Neutrophil (primary cell): ENCODE measurements around the gene MMAB.

ENCODE experiments used
- H3K27ac ChIP-seq: fragments of 200-600 bp; sonication (generic); 2 replicates; pipeline ENCODE4 v1.5.1; 2016; ENCODE audit warnings: mild to moderate bottlenecking, moderate library complexity
- H3K27me3 ChIP-seq: fragments of 200-600 bp; sonication (generic); 2 replicates; pipeline ENCODE4 v1.6.0; 2016; ENCODE audit warnings: mild to moderate bottlenecking
- H3K36me3 ChIP-seq: fragments of 200-600 bp; sonication (generic); 2 replicates; pipeline ENCODE4 v1.5.1; 2017
- H3K4me1 ChIP-seq, 2 experiments: fragments of 200-600 bp in 1 of 2; sonication (generic) in 1 of 2; 1 replicate in 1 of 2; 2 replicates in 1 of 2; pipeline versions ENCODE4 v1.5.1 to v1.6.1; 2013 to 2016; ENCODE audit warnings: low read depth in 1 of 2, low read length in 1 of 2, mild to moderate bottlenecking in 1 of 2, moderate library complexity in 1 of 2; ENCODE audit not compliant: control insufficient read depth in 1 of 2, insufficient read depth in 1 of 2
- H3K4me3 ChIP-seq, 2 experiments: fragments of 200-600 bp in 1 of 2; sonication (generic) in 1 of 2; 1 replicate in 1 of 2; 2 replicates in 1 of 2; pipeline ENCODE4 v1.5.1; 2013 to 2016; ENCODE audit warnings: low read depth in 1 of 2, low read length in 1 of 2, mild to moderate bottlenecking in 1 of 2, moderate library complexity in 1 of 2
- H3K9me3 ChIP-seq: fragments of 200-600 bp; sonication (generic); 2 replicates; pipeline ENCODE4 v1.5.1; 2016
- TF ChIP-seq, protein P1 (sequence below): fragments of 200-600 bp; sonication (generic); IDR thresholded peaks from 2 replicates; pipeline ENCODE4 v1.5.1; 2016; ENCODE audit warnings: antibody characterized with exemption

The MMAB gene

DNA sequence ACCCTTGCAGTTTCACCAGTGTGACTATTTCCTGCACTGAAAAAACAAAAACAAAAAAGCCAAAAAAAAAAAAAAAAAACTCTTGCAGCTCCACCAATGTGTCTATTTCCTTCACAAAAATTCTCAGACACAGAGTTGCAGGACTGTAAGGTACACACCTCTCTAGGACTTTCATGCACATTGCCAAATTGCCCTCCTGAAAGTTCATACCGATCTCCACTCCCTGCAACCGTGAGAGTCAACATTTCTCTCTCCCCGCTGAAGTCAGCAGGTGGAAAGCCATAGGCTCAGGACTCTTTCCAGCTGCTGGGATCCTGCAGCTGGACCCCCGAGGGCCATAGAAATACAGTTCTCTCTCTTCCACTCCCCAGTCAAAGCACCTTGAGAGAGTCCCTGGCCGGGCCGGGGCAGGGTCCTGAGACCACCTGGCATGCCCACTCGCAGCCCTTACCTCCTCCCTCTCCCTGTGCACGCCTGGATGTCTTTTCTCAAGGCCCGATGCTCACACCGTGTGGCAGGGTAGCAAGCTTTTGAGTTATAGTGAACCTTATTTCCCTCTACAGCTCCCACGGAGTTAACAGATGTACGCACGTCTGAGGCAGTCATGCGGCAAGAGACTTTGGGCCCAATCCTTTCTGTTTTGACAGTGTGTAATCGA is 23.6 kb downstream of the MMAB start:
- Histone ChIP-seq H3K9me3 (no peaks in the 10 kb centered on the region), H3K4me3 (no peak overlapping the region), H3K4me1 (no peaks in the 10 kb centered on the region), H3K27ac (no peak overlapping the region), H3K36me3 (no peaks in the 10 kb centered on the region), H3K27me3 (peaks cover 61% of the 10 kb centered on the region)
- TF ChIP-seq, protein P1, sequence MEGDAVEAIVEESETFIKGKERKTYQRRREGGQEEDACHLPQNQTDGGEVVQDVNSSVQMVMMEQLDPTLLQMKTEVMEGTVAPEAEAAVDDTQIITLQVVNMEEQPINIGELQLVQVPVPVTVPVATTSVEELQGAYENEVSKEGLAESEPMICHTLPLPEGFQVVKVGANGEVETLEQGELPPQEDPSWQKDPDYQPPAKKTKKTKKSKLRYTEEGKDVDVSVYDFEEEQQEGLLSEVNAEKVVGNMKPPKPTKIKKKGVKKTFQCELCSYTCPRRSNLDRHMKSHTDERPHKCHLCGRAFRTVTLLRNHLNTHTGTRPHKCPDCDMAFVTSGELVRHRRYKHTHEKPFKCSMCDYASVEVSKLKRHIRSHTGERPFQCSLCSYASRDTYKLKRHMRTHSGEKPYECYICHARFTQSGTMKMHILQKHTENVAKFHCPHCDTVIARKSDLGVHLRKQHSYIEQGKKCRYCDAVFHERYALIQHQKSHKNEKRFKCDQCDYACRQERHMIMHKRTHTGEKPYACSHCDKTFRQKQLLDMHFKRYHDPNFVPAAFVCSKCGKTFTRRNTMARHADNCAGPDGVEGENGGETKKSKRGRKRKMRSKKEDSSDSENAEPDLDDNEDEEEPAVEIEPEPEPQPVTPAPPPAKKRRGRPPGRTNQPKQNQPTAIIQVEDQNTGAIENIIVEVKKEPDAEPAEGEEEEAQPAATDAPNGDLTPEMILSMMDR, result no peak

DNA sequence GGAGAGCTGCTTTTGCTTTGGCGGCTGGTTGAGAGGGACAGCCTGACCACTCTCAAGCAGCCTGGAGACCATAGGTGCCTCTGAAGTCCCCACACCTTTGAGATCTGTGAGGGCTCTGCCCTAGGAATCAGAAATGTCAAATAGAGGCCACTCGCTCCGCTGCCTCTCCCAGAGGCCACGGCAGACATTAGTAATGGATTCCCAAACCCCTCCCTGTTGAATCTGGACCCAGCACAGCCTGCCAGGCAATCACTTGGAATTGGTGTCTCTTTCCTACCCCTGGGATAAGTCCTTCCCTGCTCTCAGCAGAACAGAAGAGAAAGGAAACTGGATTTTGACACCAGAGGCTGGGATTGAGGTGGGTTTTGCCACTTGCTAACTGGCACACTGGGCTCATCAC is 25.0 kb downstream of the MMAB start:
- no peaks in the 10 kb centered on the region for H3K9me3 ChIP-seq
- no peak overlapping the region for H3K27ac ChIP-seq
- no peak overlapping the region for H3K4me3 ChIP-seq
- H3K36me3 ChIP-seq, result no peaks in the 10 kb centered on the region
- no peaks in the 10 kb centered on the region for H3K4me1 ChIP-seq
- H3K27me3 ChIP-seq, result peaks cover 47% of the 10 kb centered on the region
- TF ChIP-seq, protein P1, result no peak

DNA sequence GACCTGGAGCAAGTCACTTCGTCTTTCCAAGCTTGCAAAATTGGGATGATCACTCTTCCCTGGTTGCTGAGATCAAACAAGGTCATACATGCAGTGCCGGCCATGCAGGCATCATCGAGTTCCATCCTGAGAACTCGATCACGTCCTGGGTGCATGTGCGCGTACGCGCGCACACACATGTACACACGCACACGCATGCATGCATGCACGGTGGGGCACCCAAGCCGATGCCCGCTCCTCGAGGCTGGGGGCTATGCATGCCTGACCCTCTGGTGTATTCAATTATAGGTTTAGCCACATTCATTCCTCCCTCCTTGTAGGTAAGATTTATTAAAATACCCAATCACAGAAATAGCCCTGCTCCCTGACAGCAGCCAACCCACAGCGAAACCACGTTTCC is 26.0 kb downstream of the MMAB start:
- peaks cover 39% of the 10 kb centered on the region for H3K27me3 ChIP-seq
- H3K36me3 ChIP-seq, result no peaks in the 10 kb centered on the region
- H3K4me3 ChIP-seq, result no peak overlapping the region
- no peaks in the 10 kb centered on the region for H3K4me1 ChIP-seq
- no peaks in the 10 kb centered on the region for H3K9me3 ChIP-seq
- TF ChIP-seq, protein P1, result no peak
- H3K27ac ChIP-seq, result no peak overlapping the region

DNA sequence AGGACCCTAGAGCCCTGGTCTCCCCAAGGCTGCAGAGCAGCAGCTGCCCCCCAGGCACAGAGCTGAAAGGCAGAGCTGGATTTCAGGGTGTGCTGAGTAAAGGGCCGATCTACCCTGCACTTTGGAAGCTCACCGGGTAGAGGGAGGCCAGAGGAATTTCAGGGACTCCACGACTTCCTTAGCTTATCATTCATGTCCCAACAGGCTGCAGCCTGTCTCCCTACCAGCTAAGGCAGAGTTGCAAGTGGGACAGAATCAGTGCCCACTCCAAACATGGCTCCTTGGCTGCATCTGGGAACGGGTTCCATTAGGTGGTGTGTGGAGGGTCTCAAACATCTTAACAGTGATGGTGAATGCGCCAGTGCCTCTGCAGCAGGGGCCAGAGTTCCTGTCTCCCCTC is 27.5 kb downstream of the MMAB start:
- Histone ChIP-seq H3K27me3 (peaks cover 39% of the 10 kb centered on the region), H3K36me3 (no peaks in the 10 kb centered on the region), H3K4me3 (no peak overlapping the region), H3K27ac (no peak overlapping the region), H3K9me3 (no peaks in the 10 kb centered on the region), H3K4me1 (no peaks in the 10 kb centered on the region)
- TF ChIP-seq, protein P1, result no peak

DNA sequence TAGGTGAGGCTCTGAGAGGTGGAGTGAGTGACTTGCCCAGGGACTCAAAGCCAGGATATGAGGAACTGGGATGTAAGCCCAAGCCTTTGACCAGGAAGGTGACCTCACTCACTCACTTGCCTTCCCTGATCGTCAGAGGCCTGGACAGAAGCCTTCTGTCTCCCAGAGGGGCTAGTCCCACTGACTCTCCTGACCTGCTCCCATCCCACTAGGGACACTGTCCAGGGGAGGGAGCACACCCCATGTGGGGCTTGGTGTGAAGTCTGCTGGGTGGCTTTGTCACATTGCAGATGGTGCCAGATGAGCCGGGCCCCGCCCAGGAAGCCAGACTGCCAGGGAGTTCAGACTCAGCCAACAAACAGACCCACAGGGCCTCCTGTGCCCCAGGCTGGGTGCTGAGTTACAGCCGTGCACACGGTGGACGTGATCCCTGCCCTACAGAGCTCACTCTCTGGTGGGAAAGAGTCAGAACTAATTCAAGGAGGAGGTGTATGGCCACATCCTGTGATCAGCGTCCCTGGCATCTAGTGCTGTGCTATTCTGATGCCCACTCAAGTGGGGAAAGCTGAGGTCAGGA is 28.3 kb downstream of the MMAB start:
- TF ChIP-seq, protein P1, result no peak
- Histone ChIP-seq H3K27me3 (peaks cover 35% of the 10 kb centered on the region), H3K9me3 (no peaks in the 10 kb centered on the region), H3K36me3 (no peaks in the 10 kb centered on the region), H3K27ac (no peak overlapping the region), H3K4me3 (no peak overlapping the region), H3K4me1 (no peaks in the 10 kb centered on the region)
